SK-N-SH (cell line): ENCODE results near the gene PRKG1.

Source experiments
- CHD2 ChIP-seq: fragments of 150-350 bp; IDR thresholded peaks from 2 replicates; pipeline ENCODE4 v1.6.1; 2018; ENCODE audit warnings: low read length; ENCODE audit not compliant: partially characterized antibody
- EZH2phosphoT487 ChIP-seq: fragments of 200-600 bp; sonication (generic); IDR thresholded peaks from 2 replicates; pipeline ENCODE4 v1.6.1; 2017; ENCODE audit warnings: low read depth, mixed run types, mild to moderate bottlenecking, antibody characterized with exemption, moderate library complexity, borderline replicate concordance
- FOXM1 ChIP-seq: IDR thresholded peaks from 2 replicates; pipeline ENCODE4 v1.4.0; 2012; ENCODE audit warnings: low read depth, mild to moderate bottlenecking
- NFIC ChIP-seq: IDR thresholded peaks from 2 replicates; pipeline ENCODE4 v1.4.0; 2012; ENCODE audit warnings: borderline replicate concordance
- POLR2AphosphoS5 ChIP-seq: IDR thresholded peaks from 2 replicates; pipeline ENCODE4 v1.6.1; 2012; ENCODE audit warnings: low read depth, low read length
- RAD21 ChIP-seq: IDR thresholded peaks from 2 replicates; pipeline ENCODE4 v1.6.1; 2012; ENCODE audit warnings: mild to moderate bottlenecking, low read length
- RFX5 ChIP-seq: IDR thresholded peaks from 2 replicates; pipeline ENCODE4 v1.6.1; 2012; ENCODE audit warnings: mild to moderate bottlenecking, improper control_type of control experiment, low read length
- TF ChIP-seq, protein P1 (sequence below): fragments of 200-600 bp; sonication (generic); IDR thresholded peaks from 2 replicates; pipeline ENCODE4 v1.6.1; 2017; ENCODE audit warnings: antibody characterized with exemption, mild to moderate bottlenecking, moderate library complexity
- TF ChIP-seq, protein P2 (sequence below): IDR thresholded peaks from 2 replicates; pipeline ENCODE4 v1.4.0; 2012; ENCODE audit warnings: low read depth
- TF ChIP-seq, protein P3 (sequence below): IDR thresholded peaks from 2 replicates; pipeline ENCODE4; 2012

DNA sequence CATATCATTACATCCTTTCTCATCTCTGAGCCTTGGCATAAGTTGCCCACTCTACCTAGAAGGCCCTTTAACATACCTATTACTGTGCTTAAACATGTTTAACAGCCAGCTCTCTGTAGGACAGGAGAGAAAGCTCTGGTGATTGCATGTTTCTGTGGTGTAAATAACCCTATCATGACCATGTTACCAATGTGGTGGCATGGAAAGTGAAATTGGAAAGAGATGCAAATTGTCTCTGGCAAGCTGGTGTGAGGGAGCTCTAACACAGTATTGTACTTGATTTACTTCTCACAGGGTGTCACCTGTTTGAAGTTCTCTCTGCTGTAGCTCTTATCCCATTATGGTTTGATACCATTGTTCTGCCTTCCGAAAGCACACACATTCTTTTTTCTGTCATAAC lies 1008.0 kb downstream of the PRKG1 start:
- TF ChIP-seq POLR2AphosphoS5 (no peak), RFX5 (no peak), CHD2 (no peak), FOXM1 (no peak), RAD21 (no peak), NFIC (no peak), EZH2phosphoT487 (no peak)
- TF ChIP-seq, protein P1, sequence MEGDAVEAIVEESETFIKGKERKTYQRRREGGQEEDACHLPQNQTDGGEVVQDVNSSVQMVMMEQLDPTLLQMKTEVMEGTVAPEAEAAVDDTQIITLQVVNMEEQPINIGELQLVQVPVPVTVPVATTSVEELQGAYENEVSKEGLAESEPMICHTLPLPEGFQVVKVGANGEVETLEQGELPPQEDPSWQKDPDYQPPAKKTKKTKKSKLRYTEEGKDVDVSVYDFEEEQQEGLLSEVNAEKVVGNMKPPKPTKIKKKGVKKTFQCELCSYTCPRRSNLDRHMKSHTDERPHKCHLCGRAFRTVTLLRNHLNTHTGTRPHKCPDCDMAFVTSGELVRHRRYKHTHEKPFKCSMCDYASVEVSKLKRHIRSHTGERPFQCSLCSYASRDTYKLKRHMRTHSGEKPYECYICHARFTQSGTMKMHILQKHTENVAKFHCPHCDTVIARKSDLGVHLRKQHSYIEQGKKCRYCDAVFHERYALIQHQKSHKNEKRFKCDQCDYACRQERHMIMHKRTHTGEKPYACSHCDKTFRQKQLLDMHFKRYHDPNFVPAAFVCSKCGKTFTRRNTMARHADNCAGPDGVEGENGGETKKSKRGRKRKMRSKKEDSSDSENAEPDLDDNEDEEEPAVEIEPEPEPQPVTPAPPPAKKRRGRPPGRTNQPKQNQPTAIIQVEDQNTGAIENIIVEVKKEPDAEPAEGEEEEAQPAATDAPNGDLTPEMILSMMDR: no peak
- TF ChIP-seq, protein P2, sequence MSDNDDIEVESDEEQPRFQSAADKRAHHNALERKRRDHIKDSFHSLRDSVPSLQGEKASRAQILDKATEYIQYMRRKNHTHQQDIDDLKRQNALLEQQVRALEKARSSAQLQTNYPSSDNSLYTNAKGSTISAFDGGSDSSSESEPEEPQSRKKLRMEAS: no peak
- TF ChIP-seq, protein P3, sequence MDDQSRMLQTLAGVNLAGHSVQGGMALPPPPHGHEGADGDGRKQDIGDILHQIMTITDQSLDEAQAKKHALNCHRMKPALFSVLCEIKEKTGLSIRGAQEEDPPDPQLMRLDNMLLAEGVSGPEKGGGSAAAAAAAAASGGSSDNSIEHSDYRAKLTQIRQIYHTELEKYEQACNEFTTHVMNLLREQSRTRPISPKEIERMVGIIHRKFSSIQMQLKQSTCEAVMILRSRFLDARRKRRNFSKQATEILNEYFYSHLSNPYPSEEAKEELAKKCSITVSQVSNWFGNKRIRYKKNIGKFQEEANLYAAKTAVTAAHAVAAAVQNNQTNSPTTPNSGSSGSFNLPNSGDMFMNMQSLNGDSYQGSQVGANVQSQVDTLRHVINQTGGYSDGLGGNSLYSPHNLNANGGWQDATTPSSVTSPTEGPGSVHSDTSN: no peak
